Mucosa of descending colon (tissue), 3 donors: ENCODE results near the gene ANKH. TPM values are rescaled to one million over a fixed set of nuclear protein-coding genes. Genes with fewer than 3 reads are reported as not detected.
"Not testable (repeated sequence)": the region's sequence is repeated elsewhere in the genome, so short reads cannot be mapped to it uniquely, and the experiment has no call there.

Source experiments
- ATAC-seq: fragments of 200-7000 bp; cut with Tn5 transposase; one replicate; pipeline ENCODE4 v1.9.1; 2020; ENCODE audit warnings: mild to moderate bottlenecking, moderate library complexity
- DNase-seq, 3 donors: peaks; one replicate each; pipeline ENCODE4 v3.0.0-alpha.2; 2020
- H3K36me3 ChIP-seq: fragments of 200-600 bp; one replicate; pipeline ENCODE4 v1.8.0; 2021; ENCODE audit warnings: low read depth, mild to moderate bottlenecking
- H3K4me1 ChIP-seq: fragments of 200-600 bp; one replicate; pipeline ENCODE4 v1.8.0; 2021; ENCODE audit warnings: low read depth, mild to moderate bottlenecking
- H3K4me3 ChIP-seq: fragments of 200-600 bp; one replicate; pipeline ENCODE4 v1.8.0; 2021; ENCODE audit warnings: mild to moderate bottlenecking
- H3K9me3 ChIP-seq: fragments of 200-600 bp; one replicate; pipeline ENCODE4 v1.8.0; 2021; ENCODE audit warnings: mild to moderate bottlenecking
- CTCF ChIP-seq: fragments of 200-600 bp; IDR thresholded peaks from one replicate; pipeline ENCODE4 v1.8.0; 2022; ENCODE audit warnings: antibody characterized with exemption, mild to moderate bottlenecking
- intact Hi-C, 2 donors: fragments of 100-400 bp; cut with DNase I in 1 of 2; cut with micrococcal nuclease in 1 of 2; formaldehyde crosslinking; loops; one replicate each; pipeline versions ENCODE4 v1.11.0 to v1.11.1; 2022; cut with DNase I, micrococcal nuclease
- total RNA-seq, 3 donors: library from RNA; stranded (reverse); fragmentation: NEBNext Ultra II Directional in 2 of 3; extraction: Animal tissue kit (Norgen Biotek cat#: 25700) in 2 of 3; gene quantifications; one replicate each; pipeline versions ENCODE4 v1.2.1 to v1.2.4, GENCODE V29; 2021 to 2023
- donor health status: DM: no; HTN: no; CAD: no; lungs with moderate emphysema.
- donor health status: DM: no; HTN: no; CAD: no.
- donor health status: DM: no; HTN: yes; CAD: no.

Gene ANKH
- total RNA-seq, 3 donors from 2014 or later = 85.4 to 177 (median 105) TPM

DNA sequence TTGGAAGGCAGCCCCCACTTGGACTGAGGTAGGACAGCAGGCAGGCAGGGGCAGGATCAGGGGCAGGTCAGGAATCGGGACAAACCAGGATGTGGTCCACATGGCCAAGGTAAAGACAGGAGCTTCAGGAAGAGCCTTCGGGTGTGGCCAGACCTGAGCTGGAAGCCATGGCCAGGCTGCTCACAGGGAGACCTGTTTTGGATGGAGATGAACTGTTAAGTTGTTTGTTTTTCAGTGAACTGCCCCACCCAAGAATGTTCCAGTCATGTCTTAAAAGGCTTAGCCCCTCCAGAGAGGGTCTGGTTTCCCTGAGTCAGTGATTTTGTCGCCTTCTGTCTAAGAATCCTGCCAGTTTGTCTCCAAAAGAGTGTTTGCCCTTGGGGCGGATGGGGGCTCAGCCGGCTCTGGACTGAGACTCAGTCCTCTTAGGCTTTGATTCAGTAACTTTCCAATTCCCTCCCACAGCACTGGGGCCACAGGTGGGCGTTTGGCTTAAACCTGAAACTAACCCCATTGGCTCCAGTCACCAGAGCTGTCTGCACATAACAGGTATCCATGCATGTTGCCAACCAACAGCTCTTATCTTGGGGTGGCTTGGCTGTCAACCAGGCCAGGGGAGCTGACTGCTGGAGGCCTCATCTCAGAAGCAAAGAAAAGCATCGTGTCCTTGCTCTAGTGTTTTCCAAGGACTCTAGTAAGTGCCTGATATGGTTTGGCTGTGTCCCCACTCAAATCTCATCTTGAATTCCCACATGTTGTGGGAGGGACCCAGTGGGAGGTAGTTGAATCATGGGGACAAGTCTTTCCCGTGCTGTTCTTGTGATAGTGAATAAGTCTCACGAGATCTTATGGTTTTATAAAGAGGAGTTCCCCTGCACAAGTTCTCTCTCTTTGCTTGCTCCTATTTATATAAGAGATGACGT is 11.3 kb upstream of the ANKH start:
- TF ChIP-seq CTCF = no peak
- intact Hi-C loops = no loop called here
- Histone ChIP-seq H3K9me3 (no peaks in the 10 kb centered on the region), H3K36me3 (no peaks in the 10 kb centered on the region), H3K4me1 (no peaks in the 10 kb centered on the region), H3K4me3 (no peak overlapping the region)
- no peak for DNase-seq
- peak; percentile 48 for ATAC-seq

DNA sequence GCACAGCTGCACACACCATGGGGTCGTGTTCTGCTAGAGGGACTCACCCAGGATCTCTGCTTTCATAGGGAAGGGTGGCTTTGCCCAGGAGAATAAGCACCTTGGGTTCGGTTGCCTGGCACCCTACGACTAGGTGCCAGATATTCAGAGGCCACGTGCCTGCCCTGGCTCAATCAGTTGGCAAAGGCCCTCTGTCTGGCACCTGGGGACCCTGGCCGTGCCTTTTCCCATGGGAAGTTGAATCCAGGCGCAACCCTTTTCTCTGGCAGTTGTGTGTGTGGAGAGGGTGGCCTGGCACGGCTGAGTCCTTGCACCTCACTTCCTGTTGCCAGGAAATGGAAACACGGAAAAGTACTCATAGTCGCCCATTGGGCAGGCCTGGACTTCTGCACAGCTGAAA is 10.2 kb upstream of the ANKH start:
- intact Hi-C loops = no loop called here
- TF ChIP-seq CTCF = no peak
- Histone ChIP-seq H3K4me3 (no peak overlapping the region), H3K4me1 (no peaks in the 10 kb centered on the region), H3K9me3 (no peaks in the 10 kb centered on the region), H3K36me3 (no peaks in the 10 kb centered on the region)
- no peak for DNase-seq
- ATAC-seq = no peak

GRCh38 chr5:14880688-14881087 is 9.1 kb upstream of the ANKH start:
- Histone ChIP-seq H3K4me3 (no peak overlapping the region), H3K36me3 (no peaks in the 10 kb centered on the region), H3K9me3 (no peaks in the 10 kb centered on the region), H3K4me1 (no peaks in the 10 kb centered on the region)
- TF ChIP-seq CTCF = no peak
- ATAC-seq (no peak), DNase-seq (no peak)
- intact Hi-C loops = no loop called here

DNA sequence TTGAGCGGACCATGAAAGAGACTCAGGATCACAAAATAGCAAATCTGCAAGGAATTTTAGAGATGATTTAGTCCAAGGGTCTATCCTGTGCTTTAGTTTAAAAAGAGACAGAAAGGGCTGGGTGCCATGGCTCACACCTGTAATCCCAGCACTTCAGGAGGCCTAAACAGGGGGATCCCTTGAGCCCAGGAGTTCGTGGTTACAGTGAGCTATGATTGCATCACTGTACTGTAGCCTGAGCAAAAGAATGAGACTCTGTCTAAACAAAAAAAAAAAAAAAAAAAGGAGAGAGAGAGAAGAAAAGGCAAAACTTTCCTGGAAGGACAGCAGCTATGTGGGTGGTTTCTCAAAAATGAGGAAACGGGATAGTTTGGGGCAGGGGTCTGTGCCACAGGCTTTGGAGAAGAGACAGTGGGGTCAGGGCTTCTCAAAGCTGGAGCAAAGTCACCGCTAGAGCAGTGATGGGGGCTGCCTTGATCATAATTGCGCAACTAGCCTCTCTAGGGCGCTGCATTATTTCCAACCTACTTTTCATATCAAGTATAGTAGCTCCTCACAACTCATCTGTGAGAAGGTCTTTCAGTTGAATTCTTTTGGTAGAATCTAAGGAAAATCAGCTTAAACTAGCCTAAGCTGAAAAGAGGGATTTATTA is 8.5 kb upstream of the ANKH start:
- H3K4me1 ChIP-seq = no peaks in the 10 kb centered on the region
- intact Hi-C loops = no loop called here
- DNase-seq = no peak
- no peaks in the 10 kb centered on the region for H3K9me3 ChIP-seq
- no peak overlapping the region for H3K4me3 ChIP-seq
- no peak for TF ChIP-seq CTCF
- no peak for ATAC-seq
- no peaks in the 10 kb centered on the region for H3K36me3 ChIP-seq

DNA sequence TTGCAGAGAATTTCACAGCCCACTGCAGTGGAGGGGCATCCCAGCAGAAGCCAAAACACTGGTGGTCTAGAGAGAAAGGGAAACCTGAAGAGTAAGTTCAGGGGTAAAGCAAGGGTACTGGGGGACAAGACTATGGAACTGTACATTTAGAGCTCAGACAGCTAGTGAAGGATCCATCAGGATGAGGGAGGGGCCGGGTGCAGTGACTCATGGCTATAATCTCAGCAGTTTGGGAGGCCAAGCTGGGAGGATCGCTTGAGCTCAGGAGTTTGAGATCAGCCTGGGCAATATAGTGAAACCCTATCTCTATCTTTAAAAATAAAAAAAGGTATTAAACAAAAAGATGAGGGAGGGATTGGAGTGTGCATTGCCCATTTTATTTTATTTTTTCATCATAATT is 7.8 kb upstream of the ANKH start:
- H3K36me3 ChIP-seq = no peaks in the 10 kb centered on the region
- no peak for TF ChIP-seq CTCF
- H3K9me3 ChIP-seq = no peaks in the 10 kb centered on the region
- ATAC-seq (no peak), DNase-seq (no peak)
- no peaks in the 10 kb centered on the region for H3K4me1 ChIP-seq
- intact Hi-C loops = no loop called here
- no peak overlapping the region for H3K4me3 ChIP-seq

DNA sequence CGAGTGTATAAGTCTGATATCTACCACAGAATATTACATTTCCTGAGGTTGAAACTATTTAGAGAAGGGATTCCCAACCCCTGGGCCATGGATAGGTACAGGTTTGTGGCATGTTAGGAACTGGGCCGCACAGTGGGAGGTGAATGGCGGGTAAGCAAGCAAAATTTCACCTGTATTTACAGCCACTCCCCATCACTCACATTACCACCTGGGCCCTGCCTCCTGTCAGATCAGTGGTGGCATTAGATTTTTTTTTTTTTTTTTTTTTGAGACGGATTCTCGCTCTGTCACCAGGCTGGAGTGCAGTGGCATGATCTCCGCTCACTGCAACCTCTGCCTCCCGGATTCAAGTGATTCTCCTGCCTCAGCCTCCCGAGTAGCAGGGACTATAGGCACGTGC is 6.6 kb upstream of the ANKH start:
- DNase-seq, H3K9me3 ChIP-seq, H3K4me1 ChIP-seq, H3K4me3 ChIP-seq, H3K36me3 ChIP-seq, intact Hi-C loops, ATAC-seq: not testable (repeated sequence)
